ENCODE results near the gene PTPRD. TPM values are rescaled to one million over a fixed set of nuclear protein-coding genes. Genes with fewer than 3 reads are reported as not detected.

PTPRD gene
- total and polyA plus RNA-seq, 9 of the 15 experiments (the other 6 are each of a cell fraction or from before 2014, with no cell fraction given) = 0.11 TPM; not detected in 8

DNA sequence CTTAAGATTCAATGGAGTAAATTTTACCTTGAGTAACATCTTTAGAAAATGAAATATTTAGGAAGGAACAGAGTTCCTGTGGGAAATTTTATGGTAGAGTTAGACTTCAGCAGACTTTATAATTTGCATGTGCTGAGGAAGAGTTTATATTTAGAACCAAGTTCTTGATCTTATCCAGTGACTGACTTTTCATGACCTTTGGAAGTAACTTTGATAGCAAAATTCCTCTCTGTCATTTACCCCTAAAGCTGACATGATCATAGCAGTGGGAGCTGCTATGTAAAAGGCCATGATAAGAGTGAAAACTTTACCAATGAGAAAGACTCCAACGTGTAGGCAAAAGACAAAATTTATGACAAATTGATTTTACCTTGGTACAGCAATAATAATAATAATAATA lies 1741.4 kb downstream of the PTPRD start:
- no peaks in the 10 kb centered on the region for H3K4me1 ChIP-seq (replicated peaks in 1 of 2; ENCODE audit: control insufficient read depth in 2 of 2, insufficient read depth in 2 of 2, low read length in 2 of 2)
- ChIA-PET CTCF (ENCODE audit: low intra/inter-chr PET ratio) (no interaction called here), POLR2A (no interaction called here)
- H3K9me3 ChIP-seq (replicated peaks; ENCODE audit: control insufficient read depth, insufficient read depth, low read depth, low read length) = no peaks in the 10 kb centered on the region
- no peak overlapping the region for H3K4me3 ChIP-seq
- 0% methylated on average over 1 of the region's 1 CpG for whole genome bisulfite sequencing (ENCODE audit: insufficient coverage, low coverage, missing lambda C conversion rate)
- TF ChIP-seq, protein P1, sequence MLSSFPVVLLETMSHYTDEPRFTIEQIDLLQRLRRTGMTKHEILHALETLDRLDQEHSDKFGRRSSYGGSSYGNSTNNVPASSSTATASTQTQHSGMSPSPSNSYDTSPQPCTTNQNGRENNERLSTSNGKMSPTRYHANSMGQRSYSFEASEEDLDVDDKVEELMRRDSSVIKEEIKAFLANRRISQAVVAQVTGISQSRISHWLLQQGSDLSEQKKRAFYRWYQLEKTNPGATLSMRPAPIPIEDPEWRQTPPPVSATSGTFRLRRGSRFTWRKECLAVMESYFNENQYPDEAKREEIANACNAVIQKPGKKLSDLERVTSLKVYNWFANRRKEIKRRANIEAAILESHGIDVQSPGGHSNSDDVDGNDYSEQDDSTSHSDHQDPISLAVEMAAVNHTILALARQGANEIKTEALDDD (IDR thresholded peaks at IDR 0.05) = no peak
- no TSS peak for BruUV-seq (replicated peaks)
- no peaks in the 10 kb centered on the region for H3K79me2 ChIP-seq (ENCODE audit: control insufficient read depth, insufficient read depth, low read length)
- H3K36me3 ChIP-seq (ENCODE audit: control insufficient read depth, insufficient read depth, low read length) = no peaks in the 10 kb centered on the region
- H3K9ac ChIP-seq (ENCODE audit: insufficient read depth in 1 of 2, low read depth in 2 of 2, low read length in 2 of 2) = no peak overlapping the region
- H3K9me1 ChIP-seq (ENCODE audit: control insufficient read depth, insufficient read depth, low read length) = no peaks in the 10 kb centered on the region
- H3K27me3 ChIP-seq (ENCODE audit: control insufficient read depth in 2 of 2, insufficient read depth in 2 of 2, low read length in 2 of 2) = no peaks in the 10 kb centered on the region
- H4K20me1 ChIP-seq (replicated peaks; ENCODE audit: control insufficient read depth, insufficient read depth, low read length) = no peaks in the 10 kb centered on the region
- FAIRE-seq (no peak), ATAC-seq (no peak), DNase-seq (ENCODE audit: extremely low read depth in 1 of 4, low spot score in 3 of 4) (no peak)
- in situ Hi-C loops (cut with MboI) (no loop called here), intact Hi-C loops (cut with micrococcal nuclease) (no loop called here)
- no peak overlapping the region for H3K27ac ChIP-seq (ENCODE audit: extremely low read depth, low read depth, low read length)
- no peak overlapping the region for H2AFZ ChIP-seq (ENCODE audit: low read depth, low read length)
- no peak overlapping the region for H3K4me2 ChIP-seq (ENCODE audit: insufficient read depth, low read length)

DNA sequence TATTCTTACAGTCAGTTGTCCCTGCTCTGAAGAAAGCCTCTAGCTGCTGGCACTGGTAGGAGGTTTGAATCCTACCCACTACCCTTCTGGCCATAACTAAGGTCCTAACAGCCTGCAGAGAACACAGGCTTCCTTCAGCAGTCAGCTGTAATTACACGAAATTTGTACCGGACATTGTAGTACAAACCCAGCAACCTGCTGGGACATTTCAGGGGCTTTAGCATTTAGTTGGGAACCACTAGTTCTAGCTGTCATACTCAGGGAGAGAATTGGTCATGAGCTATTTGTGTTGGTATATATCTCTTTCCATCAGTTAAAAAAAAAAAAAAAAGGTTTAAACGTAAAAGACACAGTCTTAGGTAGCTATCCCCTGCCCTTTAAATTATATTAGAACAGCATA lies 1743.0 kb downstream of the PTPRD start:
- no peak for ATAC-seq
- POLR2A ChIA-PET = no interaction called here
- Histone ChIP-seq H3K36me3 (ENCODE audit: control insufficient read depth, insufficient read depth, low read length) (no peaks in the 10 kb centered on the region), H3K9me1 (ENCODE audit: control insufficient read depth, insufficient read depth, low read length) (no peaks in the 10 kb centered on the region), H3K27ac (ENCODE audit: extremely low read depth, low read depth, low read length) (no peak overlapping the region), H4K20me1 (replicated peaks; ENCODE audit: control insufficient read depth, insufficient read depth, low read length) (no peaks in the 10 kb centered on the region), H3K4me1 (replicated peaks in 1 of 2; ENCODE audit: control insufficient read depth in 2 of 2, insufficient read depth in 2 of 2, low read length in 2 of 2) (no peaks in the 10 kb centered on the region), H3K9ac (ENCODE audit: insufficient read depth in 1 of 2, low read depth in 2 of 2, low read length in 2 of 2) (no peak overlapping the region), H3K4me2 (ENCODE audit: insufficient read depth, low read length) (no peak overlapping the region), H3K4me3 (no peak overlapping the region), H2AFZ (ENCODE audit: low read depth, low read length) (no peak overlapping the region), H3K79me2 (ENCODE audit: control insufficient read depth, insufficient read depth, low read length) (no peaks in the 10 kb centered on the region), H3K9me3 (replicated peaks; ENCODE audit: control insufficient read depth, insufficient read depth, low read depth, low read length) (no peaks in the 10 kb centered on the region), H3K27me3 (ENCODE audit: control insufficient read depth in 2 of 2, insufficient read depth in 2 of 2, low read length in 2 of 2) (no peaks in the 10 kb centered on the region)
- FAIRE-seq = no peak
- intact Hi-C loops (cut with micrococcal nuclease) = no loop called here
- CTCF ChIA-PET (ENCODE audit: low intra/inter-chr PET ratio) = no interaction called here
- TF ChIP-seq MYBL2 (IDR thresholded peaks at IDR 0.05; ENCODE audit: low read depth) (no peak), MYBL2 (CRISPR knock-in tag; IDR thresholded peaks at IDR 0.05; ENCODE audit: borderline replicate concordance) (no peak), ZNF3 (CRISPR knock-in tag; IDR thresholded peaks at IDR 0.05) (no peak), ZNF354B (CRISPR knock-in tag; IDR thresholded peaks at IDR 0.05) (no peak), EHMT2 (IDR thresholded peaks at IDR 0.05) (no peak), ZNF121 (CRISPR knock-in tag; conservative IDR thresholded peaks at IDR 0.05) (no peak), TRIM28 (IDR thresholded peaks at IDR 0.05) (no peak), CEBPB (tag; IDR thresholded peaks at IDR 0.05) (no peak), MCM7 (IDR thresholded peaks at IDR 0.05) (no peak)
- TF ChIP-seq, protein P2, sequence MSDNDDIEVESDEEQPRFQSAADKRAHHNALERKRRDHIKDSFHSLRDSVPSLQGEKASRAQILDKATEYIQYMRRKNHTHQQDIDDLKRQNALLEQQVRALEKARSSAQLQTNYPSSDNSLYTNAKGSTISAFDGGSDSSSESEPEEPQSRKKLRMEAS (CRISPR knock-in tag; IDR thresholded peaks at IDR 0.05) = no peak
- TF ChIP-seq, protein P3, sequence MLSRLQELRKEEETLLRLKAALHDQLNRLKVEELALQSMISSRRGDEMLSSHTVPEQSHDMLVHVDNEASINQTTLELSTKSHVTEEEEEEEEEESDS (CRISPR knock-in tag; IDR thresholded peaks at IDR 0.05) = no peak
- no peak for DNase-seq (ENCODE audit: extremely low read depth in 1 of 4, low spot score in 3 of 4)
- BruUV-seq (replicated peaks) = no TSS peak
- WGBS (ENCODE audit: insufficient coverage, low coverage, missing lambda C conversion rate) = 0% methylated on average over 2 of the region's 3 CpGs
- in situ Hi-C loops (cut with MboI) = no loop called here
